Globus pallidus (tissue), 1 donor: Measurements from ENCODE around the gene AQP1.
A peak's percentile ranks its signal among the peaks of the same experiment; 100 is the strongest.

Experiments
- DNase-seq: peaks from one replicate; pipeline ENCODE4 v3.0.0-alpha.2; 2015; ENCODE audit warnings: low spot score

Gene AQP1

DNA sequence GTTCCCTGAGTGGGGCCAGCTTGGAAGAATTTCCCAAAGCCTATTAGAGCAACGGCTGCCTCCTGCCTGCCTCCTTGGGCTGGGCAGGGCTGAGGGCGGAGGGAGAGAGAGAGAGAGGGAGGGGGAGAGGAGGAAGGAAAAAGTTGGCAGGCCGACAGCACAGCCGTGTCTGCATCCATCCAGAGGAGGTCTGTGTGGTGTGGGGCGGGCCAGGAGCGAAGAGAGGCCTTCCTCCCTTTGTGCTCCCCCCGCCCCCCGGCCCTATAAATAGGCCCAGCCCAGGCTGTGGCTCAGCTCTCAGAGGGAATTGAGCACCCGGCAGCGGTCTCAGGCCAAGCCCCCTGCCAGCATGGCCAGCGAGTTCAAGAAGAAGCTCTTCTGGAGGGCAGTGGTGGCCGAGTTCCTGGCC, at the start of gene AQP1:
AQP1 (plus strand) TSS at position 293 of the 409 bp plus-strand sequence; CDS start at position 350, 57 bp downstream.
- DNase-seq: peak; percentile 68

DNA sequence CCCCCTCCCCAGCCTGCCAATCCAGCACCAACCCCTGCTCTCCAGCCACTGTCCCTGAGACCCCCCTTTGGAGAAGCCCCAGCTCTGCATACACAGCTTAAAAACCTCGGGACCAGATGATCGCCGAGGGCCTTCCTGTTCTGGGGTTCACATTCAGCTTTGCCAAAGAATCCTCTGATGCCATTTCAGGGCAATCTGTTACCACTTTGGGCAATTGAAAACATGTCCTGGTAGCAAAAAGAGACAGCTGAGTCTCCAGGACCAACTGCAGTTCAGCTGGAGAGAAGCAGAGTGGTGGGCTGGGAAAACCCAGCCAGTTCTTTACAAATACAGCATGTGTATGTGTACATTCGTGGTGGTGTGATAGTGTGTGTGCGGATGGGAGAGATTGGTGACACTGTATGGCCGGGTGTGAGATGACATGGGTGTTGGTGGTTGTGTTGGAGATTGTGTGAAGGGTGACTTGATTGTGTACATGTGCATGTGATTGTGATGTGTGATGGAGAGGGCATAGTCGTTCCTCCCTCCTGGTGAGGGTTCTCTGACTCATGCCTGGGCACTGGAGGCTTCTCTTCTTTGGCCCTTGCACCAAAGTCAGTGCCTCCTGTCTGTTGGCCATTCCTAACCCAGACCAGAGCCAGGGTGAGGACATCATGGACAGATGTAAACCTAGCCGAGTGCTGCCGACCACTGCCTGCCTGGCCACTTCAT, 48.5 kb upstream of the AQP1 start:
- DNase-seq: no peak

GRCh38 chr7:30863706-30864035, 48.0 kb upstream of the AQP1 start:
- DNase-seq: no peak

DNA sequence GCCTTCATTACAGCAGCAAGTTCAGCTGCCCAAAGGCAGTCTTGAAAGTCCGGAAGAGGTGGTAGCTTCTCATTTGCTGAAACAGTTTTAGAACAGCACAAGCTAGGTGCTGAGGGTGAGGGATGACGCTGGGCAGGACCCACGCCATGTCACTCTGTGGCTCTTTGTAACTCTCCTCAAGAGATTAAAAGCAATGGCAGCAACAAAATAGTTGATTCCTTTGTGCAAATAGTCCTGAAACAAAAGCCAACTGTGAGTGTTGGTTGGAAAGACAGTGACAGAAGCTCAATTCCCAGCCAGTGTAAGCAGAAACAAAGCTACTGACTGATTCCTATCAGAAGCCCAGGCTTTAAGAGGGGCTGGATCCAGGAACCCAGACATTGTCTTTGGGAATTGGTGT, 47.6 kb upstream of the AQP1 start:
- peak; percentile 40 for DNase-seq

GRCh38 chr7:30865076-30865475, 46.6 kb upstream of the AQP1 start:
- no peak for DNase-seq

DNA sequence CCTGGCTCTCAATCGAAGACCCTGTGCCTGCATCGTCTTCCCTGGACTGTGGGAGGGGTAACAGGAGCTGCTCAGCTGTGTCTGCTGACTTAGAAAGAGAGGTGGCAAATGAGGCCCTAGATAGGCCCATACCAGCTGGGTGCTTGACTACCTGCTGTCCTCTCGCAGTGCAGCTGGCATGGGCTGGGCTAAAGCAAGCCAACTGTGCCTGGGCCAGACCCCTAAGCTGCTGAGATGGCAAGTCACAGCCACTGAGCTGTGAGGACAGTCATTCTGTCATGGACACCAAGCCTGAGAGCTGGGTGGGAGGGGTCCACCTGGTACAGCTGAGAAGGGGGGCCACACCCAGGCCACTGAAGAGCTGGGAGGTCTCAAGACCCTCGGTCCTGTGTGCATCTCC, 45.8 kb upstream of the AQP1 start:
- no peak for DNase-seq

DNA sequence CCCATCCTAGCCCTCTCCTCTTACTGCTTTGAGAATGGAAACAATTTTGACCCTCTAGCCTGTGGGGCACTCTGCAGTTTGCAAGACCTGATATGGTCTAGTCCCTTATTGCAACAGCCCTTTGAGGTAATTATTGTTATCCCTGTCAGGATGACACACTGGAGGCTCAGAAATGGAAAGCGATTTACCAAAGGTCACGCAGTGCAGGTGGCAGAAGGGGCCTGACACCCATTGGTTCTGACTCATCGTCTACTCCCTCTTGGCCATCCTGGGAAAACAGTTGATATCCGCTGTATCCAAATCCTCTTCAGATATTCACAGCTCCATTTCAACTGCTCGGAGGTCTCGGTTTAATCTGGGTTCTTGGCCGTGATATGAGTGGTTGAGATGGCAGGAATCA, 44.7 kb upstream of the AQP1 start:
- no peak for DNase-seq

DNA sequence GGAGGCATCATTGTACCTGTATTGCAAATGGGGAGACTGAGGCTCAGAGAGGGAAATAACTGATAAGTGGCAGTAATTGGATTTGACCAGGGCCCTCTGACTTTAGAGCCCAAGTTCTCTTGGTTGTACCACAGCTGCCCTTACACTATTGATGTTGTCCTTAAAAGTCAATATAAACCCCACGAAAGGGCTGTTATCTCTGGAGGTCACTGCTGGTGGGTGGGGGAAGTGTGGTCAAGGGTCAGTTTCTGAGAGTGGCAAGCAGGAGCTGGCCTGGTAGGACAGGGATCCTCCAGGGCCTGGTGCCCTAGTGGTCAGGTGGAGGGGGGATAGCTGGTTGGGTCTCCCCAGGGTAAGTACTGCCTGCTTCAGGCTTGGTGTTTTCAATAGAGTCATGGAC, 44.2 kb upstream of the AQP1 start:
- no peak for DNase-seq

DNA sequence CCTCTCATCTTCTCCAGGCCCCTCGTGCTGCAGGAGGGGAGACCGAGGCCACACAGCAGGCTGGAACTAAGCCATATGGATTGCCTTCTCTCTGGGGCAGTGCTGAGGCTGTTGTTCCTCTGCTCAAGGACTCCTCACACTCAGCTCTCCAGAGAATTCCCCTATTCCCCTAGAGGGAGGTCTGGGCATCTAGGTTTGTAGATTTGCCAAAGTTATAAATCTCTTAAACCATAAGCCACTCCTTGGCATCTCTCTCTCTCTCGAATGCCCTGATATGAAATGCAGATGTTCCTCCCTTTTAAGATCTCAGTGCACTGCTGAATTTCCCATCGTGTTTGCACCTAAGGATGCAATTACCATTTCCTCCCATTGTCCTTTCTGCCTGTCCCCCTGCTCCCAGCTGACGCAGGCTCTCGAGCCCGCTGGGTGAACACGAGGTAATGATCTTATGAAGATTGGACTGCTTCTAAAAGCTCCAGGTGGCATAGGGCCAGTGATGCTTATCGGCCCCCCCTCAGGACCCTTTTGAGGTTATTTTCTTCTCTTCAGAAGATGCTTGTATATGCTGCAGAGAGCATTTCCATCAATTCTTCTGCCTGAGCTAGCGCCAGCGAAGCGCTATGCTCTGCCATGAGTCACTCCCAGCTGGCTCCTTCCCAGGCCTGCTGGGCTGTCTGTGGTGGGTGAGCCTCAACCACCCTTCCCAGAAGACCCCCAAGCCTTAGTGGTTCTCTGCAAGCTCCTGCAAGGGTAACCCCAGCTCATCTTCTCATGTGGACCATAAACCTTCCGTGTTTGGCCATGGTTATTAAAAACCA, 41.6 kb upstream of the AQP1 start:
- no peak for DNase-seq

DNA sequence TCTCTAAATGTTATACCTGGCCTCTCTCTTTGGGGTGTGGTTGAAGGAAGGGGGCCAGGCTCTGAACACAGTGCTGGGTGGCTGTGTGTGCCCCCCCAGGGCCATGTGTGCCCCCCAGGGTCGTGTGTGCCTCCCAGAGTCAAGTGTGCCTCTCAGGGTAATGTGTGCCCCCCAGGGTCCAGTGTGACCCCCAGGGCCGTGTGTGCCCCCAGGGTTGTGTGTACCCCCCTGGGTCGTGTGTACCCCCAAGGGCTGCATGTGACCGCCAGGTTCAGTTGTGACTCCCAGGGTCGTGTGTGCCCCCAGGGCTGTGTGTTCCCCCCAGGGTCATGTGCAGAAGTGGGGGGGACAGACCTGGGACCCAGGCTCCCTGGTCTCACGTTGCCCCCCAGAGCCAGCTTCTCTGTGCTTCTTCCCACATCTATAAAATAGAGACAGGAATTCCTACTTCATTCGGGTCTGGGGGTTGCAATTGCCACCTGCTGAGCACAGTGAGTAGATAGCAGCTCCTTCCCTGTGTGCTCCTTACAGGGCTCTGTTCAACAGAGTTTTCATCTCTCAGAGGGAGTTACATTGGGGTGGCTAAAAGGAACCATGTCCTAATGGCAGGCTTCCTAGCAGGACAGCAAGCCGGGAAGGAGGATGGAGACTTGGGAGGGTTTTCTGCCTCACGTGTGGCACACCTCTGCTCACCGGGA, 40.7 kb upstream of the AQP1 start:
- DNase-seq: no peak

- no peak for DNase-seq
Measured at GRCh38 chr7:30871655-30872054, 40.0 kb upstream of the AQP1 start.

GRCh38 chr7:30873207-30873606, 38.4 kb upstream of the AQP1 start:
- DNase-seq: no peak

DNA sequence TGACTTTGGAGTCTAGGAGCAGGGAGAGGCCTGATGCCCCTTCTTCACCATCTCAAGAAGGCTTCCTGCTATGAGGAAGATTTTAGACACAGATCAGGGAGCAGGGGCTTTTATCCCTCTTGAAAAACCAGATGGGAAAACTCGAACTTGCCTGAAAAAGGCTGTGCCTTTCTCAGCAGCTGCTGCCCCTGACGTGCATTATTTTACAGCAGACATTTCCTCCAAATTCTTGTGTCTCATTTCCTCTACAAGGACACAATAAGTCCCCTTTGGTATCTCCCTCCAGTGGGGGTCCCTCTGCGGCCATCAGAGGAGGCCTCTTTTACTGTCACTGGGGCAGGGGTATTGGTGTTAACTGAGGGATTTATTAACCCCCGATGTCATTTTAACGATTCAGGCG, 38.0 kb upstream of the AQP1 start:
- DNase-seq: no peak

GRCh38 chr7:30874656-30875302, 36.9 kb upstream of the AQP1 start:
- no peak for DNase-seq

GRCh38 chr7:30877015-30877769, 34.5 kb upstream of the AQP1 start:
- no peak for DNase-seq

DNA sequence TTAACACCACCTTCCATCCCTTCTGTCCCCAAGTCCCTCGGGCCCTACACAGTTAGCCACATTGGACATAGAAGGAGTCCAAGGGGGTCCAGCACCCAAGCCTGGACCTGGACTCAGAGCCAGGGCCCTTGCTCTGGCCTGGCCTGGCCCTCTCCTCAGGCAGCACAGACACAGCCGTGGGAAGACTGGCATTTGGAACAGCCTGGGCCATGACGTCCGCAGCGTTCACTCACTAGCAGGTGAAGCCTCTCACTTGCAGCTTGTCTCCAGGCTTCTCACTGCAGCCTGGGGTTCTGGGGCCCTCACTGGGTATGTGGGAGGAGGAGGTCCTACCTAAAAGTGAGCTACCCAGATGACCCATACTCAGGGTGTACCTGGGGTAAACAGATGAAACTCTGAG, 33.7 kb upstream of the AQP1 start:
- no peak for DNase-seq

- no peak for DNase-seq
Measured at GRCh38 chr7:30879139-30880124, 32.2 kb upstream of the AQP1 start.

- DNase-seq: no peak
Measured at GRCh38 chr7:30880125-30880720, 31.4 kb upstream of the AQP1 start.

GRCh38 chr7:30880941-30881340, 30.7 kb upstream of the AQP1 start:
- no peak for DNase-seq

DNA sequence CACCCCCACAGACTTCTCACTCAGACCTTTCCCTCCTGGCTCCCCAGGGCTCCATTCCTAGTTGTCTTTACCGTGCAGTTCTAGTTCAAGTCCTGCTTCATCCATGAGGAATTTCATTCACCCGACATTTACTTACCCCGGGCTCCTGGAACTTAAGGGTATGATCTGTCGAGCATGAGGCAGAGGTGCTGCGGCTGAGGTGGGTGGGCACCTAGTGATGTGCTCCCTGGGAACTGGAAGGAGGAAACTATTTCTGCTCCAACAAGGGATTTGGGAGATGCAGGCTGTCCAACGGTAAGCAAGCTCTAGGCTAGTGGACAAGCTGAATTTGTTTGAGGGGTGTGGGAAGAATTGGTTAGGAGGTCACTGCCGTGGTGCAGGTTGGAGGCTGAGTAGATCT, 30.2 kb upstream of the AQP1 start:
- no peak for DNase-seq
